Endothelial cell (in vitro differentiated cells): ENCODE data around the gene OR6S1. TPM values are rescaled to one million over a fixed set of nuclear protein-coding genes. Genes with fewer than 3 reads are reported as not detected.

Experiments
- DNase-seq: peaks from one replicate; pipeline ENCODE4 v3.0.0; 2021; ENCODE audit warnings: low spot score
- H3K27ac Mint-ChIP-seq: one replicate; pipeline ENCODE4 v1.8.0; 2021; ENCODE audit warnings: mixed read lengths, inconsistent platforms; ENCODE audit not compliant: unreplicated experiment
- H3K27me3 Mint-ChIP-seq: one replicate; pipeline ENCODE4 v1.8.0; 2021; ENCODE audit warnings: mild to moderate bottlenecking, moderate library complexity, mixed read lengths, inconsistent platforms; ENCODE audit not compliant: unreplicated experiment
- H3K36me3 Mint-ChIP-seq: one replicate; pipeline ENCODE4 v1.8.0; 2021; ENCODE audit warnings: mild to moderate bottlenecking, low read depth, mixed read lengths, inconsistent platforms; ENCODE audit not compliant: unreplicated experiment
- H3K4me1 Mint-ChIP-seq: one replicate; pipeline ENCODE4 v1.8.0; 2021; ENCODE audit warnings: mild to moderate bottlenecking, mixed read lengths, inconsistent platforms; ENCODE audit not compliant: unreplicated experiment
- H3K4me3 Mint-ChIP-seq: one replicate; pipeline ENCODE4 v1.8.0; 2021; ENCODE audit warnings: mild to moderate bottlenecking, mixed read lengths, inconsistent platforms; ENCODE audit not compliant: unreplicated experiment
- H3K9me3 Mint-ChIP-seq: one replicate; pipeline ENCODE4 v1.8.0; 2021; ENCODE audit warnings: mixed read lengths, inconsistent platforms; ENCODE audit not compliant: unreplicated experiment
- total RNA-seq: library from RNA; stranded (reverse); fragmentation: NEBNext Ultra II Directional; extraction: Animal tissue kit (Norgen Biotek cat#: 25700); gene quantifications from one replicate; pipeline ENCODE4 v1.2.1, GENCODE V29; 2021; ENCODE audit not compliant: unreplicated experiment
- TF ChIP-seq, protein P1 (sequence below): fragments of 200-600 bp; sonication (generic); IDR thresholded peaks from one replicate; pipeline ENCODE4 v1.5.0; 2021; ENCODE audit warnings: antibody characterized with exemption; ENCODE audit not compliant: unreplicated experiment

OR6S1 gene
- total RNA-seq, 1 donor from 2014 or later, result not detected

- TF ChIP-seq, protein P1, sequence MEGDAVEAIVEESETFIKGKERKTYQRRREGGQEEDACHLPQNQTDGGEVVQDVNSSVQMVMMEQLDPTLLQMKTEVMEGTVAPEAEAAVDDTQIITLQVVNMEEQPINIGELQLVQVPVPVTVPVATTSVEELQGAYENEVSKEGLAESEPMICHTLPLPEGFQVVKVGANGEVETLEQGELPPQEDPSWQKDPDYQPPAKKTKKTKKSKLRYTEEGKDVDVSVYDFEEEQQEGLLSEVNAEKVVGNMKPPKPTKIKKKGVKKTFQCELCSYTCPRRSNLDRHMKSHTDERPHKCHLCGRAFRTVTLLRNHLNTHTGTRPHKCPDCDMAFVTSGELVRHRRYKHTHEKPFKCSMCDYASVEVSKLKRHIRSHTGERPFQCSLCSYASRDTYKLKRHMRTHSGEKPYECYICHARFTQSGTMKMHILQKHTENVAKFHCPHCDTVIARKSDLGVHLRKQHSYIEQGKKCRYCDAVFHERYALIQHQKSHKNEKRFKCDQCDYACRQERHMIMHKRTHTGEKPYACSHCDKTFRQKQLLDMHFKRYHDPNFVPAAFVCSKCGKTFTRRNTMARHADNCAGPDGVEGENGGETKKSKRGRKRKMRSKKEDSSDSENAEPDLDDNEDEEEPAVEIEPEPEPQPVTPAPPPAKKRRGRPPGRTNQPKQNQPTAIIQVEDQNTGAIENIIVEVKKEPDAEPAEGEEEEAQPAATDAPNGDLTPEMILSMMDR, result no peak
- Mint-ChIP-seq H3K4me1 (peaks cover 6% of the 10 kb centered on the region), H3K4me3 (no peak overlapping the region), H3K27me3 (peaks cover 4% of the 10 kb centered on the region), H3K36me3 (peaks cover 5% of the 10 kb centered on the region), H3K27ac (no peak overlapping the region), H3K9me3 (no peaks in the 10 kb centered on the region)
- DNase-seq, result no peak
Observed at GRCh38 chr14:20686386-20687143, 45.1 kb upstream of the OR6S1 start.

DNA sequence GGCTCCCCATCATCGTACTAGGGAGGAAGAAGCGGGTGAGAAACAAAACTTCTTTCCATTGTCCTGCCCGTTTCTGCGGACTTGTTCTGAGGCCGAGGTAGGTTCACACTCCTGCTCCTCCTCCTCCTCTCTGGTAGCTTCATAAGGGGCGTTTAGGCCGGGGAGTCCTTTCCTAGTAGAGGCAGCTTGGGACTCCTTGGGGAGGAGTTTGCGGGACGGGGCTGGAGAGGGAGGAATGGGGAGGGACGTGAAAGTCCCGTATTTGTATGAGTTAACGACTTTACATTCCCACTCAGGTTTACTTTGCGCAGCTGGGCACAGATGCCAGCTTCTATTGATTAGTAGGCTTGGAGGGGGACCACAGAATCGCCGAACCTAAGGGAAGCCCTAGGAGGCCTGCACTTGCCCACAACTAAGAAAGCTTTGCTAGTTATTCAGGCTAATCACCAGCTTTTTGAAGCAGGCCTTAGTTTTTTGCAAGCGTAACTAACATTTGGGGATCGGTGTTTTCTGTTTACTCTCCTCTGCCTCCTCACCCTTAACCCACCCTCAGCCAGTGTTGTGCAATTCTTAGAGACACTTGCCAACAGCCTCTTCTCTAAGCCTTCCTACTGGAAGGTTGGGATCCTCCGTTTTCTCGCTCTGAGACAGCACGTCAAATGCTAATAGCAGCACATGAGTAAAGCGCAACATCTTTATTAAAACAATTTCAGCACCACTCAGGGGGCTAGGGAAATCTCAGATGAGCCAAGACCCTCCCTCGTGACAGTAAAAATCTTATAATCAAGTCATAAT lies 43.4 kb upstream of the OR6S1 start:
- Mint-ChIP-seq H3K36me3 (peaks cover 6% of the 10 kb centered on the region), H3K27me3 (peaks cover 16% of the 10 kb centered on the region), H3K4me1 (peaks cover 6% of the 10 kb centered on the region), H3K4me3 (peak overlapping the region; percentile 90), H3K9me3 (no peaks in the 10 kb centered on the region), H3K27ac (no peak overlapping the region)
- peak; percentile 18 for DNase-seq
- TF ChIP-seq, protein P1, result no peak

DNA sequence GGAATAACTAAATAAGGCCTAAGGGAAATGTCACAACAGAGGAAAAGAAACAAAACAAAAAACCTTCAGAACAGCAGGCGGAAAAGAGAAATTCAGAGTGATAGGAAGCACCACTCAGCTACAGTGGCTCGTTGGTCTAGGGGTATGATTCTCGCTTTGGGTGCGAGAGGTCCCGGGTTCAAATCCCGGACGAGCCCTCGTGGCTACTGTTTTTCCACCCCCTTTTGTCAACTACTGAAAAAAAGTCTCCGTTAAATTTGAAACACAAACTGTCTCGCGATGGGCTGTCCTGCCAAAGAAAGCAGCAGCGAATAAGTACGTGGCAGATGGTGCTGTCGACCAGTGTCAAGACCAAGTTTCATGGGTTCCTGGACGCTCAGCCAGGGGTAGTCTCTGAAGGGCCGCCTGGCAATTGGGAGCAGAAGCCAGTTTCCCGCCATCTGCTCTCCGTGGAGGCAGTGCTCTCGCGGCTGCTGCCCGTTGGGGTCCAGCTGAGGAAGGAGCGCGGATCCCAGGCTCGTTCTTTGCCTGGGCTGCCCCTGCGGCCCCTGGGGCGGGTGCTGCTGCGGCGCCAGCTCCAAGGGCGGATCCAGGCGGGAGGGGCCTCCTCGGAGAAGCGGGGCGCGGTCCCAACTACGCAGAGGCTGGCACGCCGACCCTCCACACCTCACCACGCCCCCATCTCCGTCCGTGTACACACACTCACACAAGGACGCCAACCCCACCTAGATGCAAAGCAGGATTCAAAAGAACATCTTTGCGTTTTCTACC lies 42.6 kb upstream of the OR6S1 start, which contains the start of gene RNASE4:
Gene RNASE4 (plus strand): TSS at position 670 of the 771 bp plus-strand sequence. CDS start 14,812 bp downstream, outside the sequence.
- H3K36me3 Mint-ChIP-seq, result peaks cover 6% of the 10 kb centered on the region
- peak within 1 kb of the TSS; percentile 90 for H3K4me3 Mint-ChIP-seq
- peaks cover 16% of the 10 kb centered on the region for H3K27me3 Mint-ChIP-seq
- TF ChIP-seq, protein P1, result no peak
- H3K9me3 Mint-ChIP-seq, result no peaks in the 10 kb centered on the region
- DNase-seq, result peak; percentile 76
- H3K4me1 Mint-ChIP-seq, result peaks cover 6% of the 10 kb centered on the region
- no peak within 1 kb of the TSS for H3K27ac Mint-ChIP-seq

DNA sequence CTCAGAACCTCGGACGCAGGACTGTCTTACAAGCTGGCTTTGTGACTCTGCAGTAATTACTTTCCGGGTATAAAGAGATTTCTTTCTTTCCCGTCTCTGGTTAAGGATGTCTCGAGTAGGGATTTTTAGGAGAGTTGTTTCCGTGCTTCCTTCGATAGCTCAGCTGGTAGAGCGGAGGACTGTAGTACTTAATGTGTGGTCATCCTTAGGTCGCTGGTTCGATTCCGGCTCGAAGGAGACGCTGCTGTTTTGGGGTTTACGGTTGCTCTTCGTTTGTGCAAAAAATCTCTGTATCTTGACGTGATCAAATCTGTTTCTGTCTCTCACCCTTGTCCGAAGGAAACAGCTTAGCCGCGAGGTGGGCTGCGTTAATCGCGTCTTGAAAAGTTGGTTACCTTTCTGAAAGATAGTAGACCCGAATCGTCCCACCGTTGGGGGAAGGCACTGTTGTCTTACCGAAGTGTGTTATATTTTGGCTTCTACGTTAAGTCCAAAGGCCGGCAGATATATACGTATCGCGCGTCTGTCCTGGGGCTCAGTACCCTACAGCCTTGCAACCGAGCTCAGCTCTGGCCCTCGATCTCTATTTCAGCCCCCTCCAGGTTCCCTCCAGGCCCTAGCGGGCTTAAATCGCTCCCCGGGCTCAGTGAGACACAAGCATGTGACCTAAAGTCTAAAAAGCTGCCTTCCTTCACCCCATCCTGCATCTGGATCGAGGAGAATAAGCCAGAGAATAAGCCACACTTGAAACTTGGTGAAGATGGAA lies 41.8 kb upstream of the OR6S1 start:
- no peak overlapping the region for H3K4me3 Mint-ChIP-seq
- peaks cover 16% of the 10 kb centered on the region for H3K27me3 Mint-ChIP-seq
- H3K27ac Mint-ChIP-seq, result no peak overlapping the region
- TF ChIP-seq, protein P1, result no peak
- H3K4me1 Mint-ChIP-seq, result peaks cover 6% of the 10 kb centered on the region
- H3K9me3 Mint-ChIP-seq, result no peaks in the 10 kb centered on the region
- DNase-seq, result peak; percentile 80
- peaks cover 6% of the 10 kb centered on the region for H3K36me3 Mint-ChIP-seq
